ENCODE results near the gene CFDP1.
A peak's percentile ranks its signal among the peaks of the same experiment; 100 is the strongest.

CFDP1 gene

GRCh38 chr16:75376475-75377161, 56.7 kb downstream of the CFDP1 start:
- DNase-seq (ENCODE audit: low spot score) (no peak), FAIRE-seq (no peak)

DNA sequence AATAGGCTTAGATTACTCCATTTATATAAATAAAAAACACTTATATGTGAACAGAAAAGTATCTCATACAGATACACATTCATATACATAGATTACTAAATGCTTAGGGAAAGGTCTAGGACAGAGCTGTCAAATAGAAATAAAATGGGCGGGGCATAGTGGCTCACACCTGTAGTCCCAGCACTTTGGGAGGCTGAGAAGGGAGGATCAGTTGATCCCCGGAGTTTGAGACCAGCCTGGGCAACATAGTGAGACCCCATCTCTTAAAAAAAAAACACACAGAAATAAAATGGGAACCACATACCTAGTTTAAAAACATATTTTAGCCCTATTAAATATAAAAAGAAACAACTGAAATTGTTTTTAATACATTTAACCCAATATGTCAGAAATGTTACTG, 58.9 kb downstream of the CFDP1 start:
- FAIRE-seq (no peak), DNase-seq (ENCODE audit: low spot score) (no peak)

DNA sequence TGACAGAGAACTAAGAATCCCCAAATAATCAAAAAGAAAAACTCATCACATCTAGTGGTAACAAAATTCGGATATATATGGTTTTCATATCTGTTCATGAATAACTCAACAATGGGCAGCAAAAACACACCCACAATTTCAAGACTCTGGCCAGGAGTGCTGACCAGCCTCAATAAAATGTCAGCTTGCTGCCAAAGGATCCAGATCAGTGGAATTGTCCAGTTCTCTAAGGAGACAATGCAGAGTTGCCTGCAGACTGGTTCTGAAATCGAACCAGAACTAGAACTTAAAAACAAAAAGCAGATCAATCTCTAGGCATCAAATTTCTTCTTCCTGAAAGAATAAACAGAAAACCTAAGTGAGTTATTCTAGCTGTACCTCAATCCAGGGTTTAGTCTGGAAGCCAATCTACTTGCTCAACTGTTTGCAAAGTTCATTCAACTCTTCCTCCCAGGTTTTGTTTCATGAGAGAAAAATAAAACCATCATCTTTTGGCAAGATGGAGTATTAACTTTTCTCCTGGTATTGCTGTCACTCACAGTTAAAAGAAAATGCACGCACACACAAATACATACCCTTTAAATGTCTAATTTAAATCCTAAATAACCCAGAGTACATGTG, 61.0 kb downstream of the CFDP1 start:
- FAIRE-seq (no peak), DNase-seq (ENCODE audit: low spot score) (no peak)

DNA sequence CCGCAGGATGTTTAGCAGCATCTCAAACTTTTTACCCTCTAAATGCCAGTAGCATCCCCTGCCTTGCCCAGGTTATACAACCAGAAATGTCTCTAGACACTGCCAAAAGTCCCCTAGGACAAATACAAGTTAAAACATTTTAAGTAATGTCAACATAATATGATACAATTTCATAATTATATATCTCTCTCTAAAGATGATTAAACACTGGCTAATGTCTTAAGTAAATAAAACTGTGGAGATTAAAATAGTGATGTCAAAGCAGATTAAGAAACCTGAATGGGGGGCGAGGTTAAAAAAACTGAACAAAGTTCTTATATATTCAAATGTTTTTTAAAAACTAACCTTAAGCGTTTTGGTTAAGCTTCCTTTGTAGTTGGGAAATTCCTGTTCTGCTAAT, 62.1 kb downstream of the CFDP1 start:
- no peak for FAIRE-seq
- DNase-seq (ENCODE audit: low spot score), result no peak

- DNase-seq (ENCODE audit: low spot score), result no peak
- no peak for FAIRE-seq
Measured at GRCh38 chr16:75364286-75364791, 69.0 kb downstream of the CFDP1 start.

- no peak for FAIRE-seq
- DNase-seq (ENCODE audit: low spot score), result no peak
Measured at GRCh38 chr16:75362846-75363245, 70.5 kb downstream of the CFDP1 start.

DNA sequence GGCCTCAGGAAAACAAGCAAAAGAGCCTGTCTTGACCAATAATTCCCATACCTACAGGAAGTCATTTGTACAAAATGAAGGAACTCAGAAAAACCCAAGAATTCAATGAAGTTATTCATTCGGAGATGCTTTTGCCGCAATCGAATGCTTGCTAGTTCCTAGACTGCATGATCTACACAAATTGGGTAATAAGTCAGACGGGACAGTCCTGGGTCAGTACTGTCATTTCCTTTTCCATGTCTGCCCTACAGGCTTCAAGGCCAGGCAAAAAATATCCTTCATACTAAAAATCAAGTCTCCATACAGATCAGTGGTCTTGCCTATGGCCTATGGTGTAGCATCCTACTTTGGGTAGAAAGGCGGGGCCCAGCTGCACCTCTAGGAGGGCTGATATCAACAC, 71.4 kb downstream of the CFDP1 start:
- FAIRE-seq, result no peak

GRCh38 chr16:75354170-75354569, 79.1 kb downstream of the CFDP1 start:
- no peak for FAIRE-seq
- DNase-seq (ENCODE audit: low spot score), result no peak

More for the DNA sequence above, 71.4 kb downstream of the CFDP1 start:
- DNase-seq (ENCODE audit: low spot score), result no peak

GRCh38 chr16:75351183-75351582, 82.1 kb downstream of the CFDP1 start:
- FAIRE-seq, result no peak
- peak; percentile 31 for DNase-seq (ENCODE audit: low spot score)

DNA sequence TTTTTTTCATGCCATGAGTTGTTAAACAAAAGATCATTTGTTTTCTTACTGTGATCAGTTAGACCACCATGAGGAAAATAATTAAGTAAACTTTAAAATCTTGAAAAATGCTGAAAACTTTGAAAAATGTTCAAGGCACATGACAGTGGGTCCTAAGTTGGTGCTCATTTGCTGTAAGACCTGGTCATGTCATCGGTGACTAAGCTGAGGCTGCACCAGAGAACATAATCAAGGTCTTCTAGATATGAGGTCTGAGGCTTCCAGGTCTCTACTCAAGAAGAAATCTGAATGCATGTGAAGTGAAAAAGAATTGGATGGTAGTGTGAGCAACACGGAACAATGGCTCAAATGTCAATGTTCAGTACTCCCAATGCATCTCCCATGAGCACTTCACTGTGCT, 87.6 kb downstream of the CFDP1 start:
- DNase-seq (ENCODE audit: low spot score) (no peak), FAIRE-seq (no peak)

DNA sequence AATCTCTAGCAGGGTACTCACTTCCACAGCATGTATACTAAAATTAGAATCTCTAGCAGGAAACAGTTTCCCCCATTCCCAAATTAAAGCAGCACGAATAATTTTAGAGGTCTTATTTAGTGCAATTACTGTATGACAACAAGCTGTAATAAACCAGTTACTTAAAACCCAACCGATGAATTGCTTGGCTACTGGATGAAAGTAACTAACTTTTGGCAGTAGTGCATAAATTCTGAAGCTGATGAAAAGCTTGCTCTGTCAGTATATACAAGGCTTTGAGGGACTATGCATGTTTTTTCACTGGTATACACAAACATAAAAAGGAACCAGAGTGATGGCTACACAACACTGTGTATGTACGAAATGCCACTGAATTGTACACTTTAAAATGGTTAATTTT, 89.4 kb downstream of the CFDP1 start:
- FAIRE-seq (no peak), DNase-seq (ENCODE audit: low spot score) (no peak)

DNA sequence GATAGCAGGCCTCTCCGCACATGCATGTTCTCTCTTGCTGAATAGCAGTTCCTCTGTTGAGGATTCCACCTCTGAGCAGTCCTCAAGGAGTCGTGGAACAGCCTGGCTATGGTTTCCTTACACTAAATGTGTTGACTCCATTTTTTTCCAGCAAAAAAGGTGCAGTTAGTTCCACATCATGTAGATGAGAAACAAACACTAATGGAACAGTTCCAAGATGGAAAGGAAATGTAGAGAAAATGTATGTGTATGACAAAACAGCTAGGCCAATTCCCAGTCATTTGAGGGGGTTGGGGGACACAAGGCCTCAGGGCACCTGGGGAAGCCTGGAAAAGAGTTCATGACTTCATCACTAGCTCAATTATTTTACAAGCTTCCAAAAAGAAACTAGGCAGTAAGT, 90.0 kb downstream of the CFDP1 start:
- FAIRE-seq (no peak), DNase-seq (ENCODE audit: low spot score) (no peak)

GRCh38 chr16:75342308-75342811, 90.9 kb downstream of the CFDP1 start:
- FAIRE-seq, result no peak
- no peak for DNase-seq (ENCODE audit: low spot score)

GRCh38 chr16:75341564-75342307, 91.6 kb downstream of the CFDP1 start:
- FAIRE-seq, result no peak
- DNase-seq (ENCODE audit: low spot score), result no peak

- FAIRE-seq (no peak), DNase-seq (ENCODE audit: low spot score) (no peak)
Measured at GRCh38 chr16:75340741-75341491, 92.4 kb downstream of the CFDP1 start.

GRCh38 chr16:75337430-75337829, 95.9 kb downstream of the CFDP1 start:
- DNase-seq (ENCODE audit: low spot score) (no peak), FAIRE-seq (no peak)

GRCh38 chr16:75336521-75336920, 96.8 kb downstream of the CFDP1 start:
- no peak for DNase-seq (ENCODE audit: low spot score)
- no peak for FAIRE-seq

DNA sequence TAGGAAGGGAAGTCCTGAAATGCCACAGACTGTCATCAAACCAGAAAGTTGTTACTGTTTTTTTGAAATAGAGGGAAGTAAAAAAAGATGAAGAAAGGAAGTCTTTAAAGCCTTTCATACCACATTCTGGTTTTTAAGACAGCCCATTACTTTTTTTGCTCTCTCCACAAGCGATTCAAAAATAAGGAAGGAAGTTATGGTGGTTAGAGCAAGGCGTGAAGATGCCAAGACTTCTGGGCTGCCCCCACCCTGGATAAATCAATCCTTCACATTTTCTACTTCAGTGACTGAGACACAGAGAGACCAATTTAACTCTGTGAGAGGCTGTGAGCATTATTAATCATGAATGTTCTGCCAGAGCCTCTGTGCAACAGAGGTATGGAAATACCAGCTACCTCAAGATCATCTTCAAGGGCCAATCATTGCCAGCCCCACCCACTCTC, 99.6 kb downstream of the CFDP1 start:
- no peak for DNase-seq (ENCODE audit: low spot score)
- FAIRE-seq, result no peak

DNA sequence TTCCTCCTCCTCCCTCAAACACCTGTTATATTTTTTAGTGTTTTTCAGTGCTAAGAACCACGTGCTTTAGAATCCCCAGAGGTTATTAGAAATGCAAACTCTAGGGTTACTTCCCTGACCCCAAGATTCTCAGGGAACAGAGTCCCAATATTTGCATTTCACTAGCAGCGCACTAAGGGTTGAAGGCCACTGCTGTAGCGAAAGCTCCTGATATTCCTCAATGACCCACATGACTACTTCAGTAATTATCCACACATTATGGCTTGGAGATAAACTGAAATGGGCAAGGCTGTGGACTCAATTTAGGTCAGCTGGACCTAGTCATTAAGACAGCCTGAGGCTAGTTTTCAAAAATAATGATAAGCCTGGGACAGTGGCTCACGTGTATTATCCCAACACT, 103.4 kb downstream of the CFDP1 start:
- FAIRE-seq, result no peak
- no peak for DNase-seq (ENCODE audit: low spot score)

DNA sequence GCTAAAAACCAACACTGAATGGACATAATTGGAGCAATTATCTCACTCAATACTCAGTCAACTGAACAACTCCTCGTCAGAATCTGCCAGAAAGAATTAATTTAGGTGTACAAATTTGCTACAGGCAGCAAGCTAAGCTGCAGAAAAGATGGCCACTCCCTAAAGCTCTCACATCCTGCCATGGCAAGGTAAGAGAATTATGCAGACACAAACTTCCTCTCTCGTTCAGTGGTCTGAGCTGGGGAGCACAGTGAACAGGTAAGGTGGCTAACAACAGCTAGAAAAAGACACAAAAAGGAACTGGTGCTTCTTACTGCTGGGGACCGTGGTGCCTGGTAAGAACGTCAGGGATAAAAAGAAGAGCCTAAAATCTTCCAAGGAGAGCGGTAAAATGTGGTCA, 107.0 kb downstream of the CFDP1 start:
- FAIRE-seq (no peak), DNase-seq (ENCODE audit: low spot score) (no peak)

DNA sequence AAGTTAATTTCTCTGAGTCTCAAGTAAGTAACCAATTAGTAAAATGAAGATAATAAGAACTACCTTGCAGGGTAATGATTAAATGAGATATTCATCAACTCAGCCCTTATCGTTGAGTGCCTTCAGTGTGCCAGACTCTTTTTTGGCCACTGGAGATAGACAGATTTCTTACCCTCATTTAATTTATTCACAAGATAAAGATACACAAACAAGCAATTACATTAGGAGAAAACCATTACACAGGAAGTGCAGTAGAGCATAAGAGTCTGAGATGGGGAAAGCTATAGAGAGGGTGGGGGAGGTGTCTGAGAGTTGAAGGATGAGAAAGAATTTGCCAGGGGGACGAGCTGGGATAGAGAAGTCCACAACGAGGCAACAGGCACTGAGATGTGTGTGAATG, 109.4 kb downstream of the CFDP1 start:
- FAIRE-seq (no peak), DNase-seq (ENCODE audit: low spot score) (no peak)
